H1 (cell line): Measurements from ENCODE around the gene TUBB2B. TPM values are rescaled to one million over a fixed set of nuclear protein-coding genes. Genes with fewer than 3 reads are reported as not detected.

Source experiments
- CTCF ChIA-PET: fragments of 300-600 bp; sonication (Branson Sonifier 250); formaldehyde crosslinking; loops from one replicate; lab custom pipeline; 2021; ENCODE audit not compliant: partially characterized antibody; lab: Charles Lee
- POLR2A ChIA-PET: fragments of 300-600 bp; sonication (Branson Sonifier 250); formaldehyde crosslinking; loops from one replicate; lab custom pipeline; 2021; ENCODE audit warnings: inconsistent platforms; ENCODE audit not compliant: partially characterized antibody; lab: Charles Lee
- DNase-seq, 2 experiments: peaks; one replicate each; pipeline versions ENCODE4 v3.0.0 to v3.0.0-alpha.2; 2010 to 2022; ENCODE audit warnings: low spot score in 2 of 2, low read depth in 1 of 2, mixed read lengths in 1 of 2
- FAIRE-seq: peaks from 2 replicates; lab custom pipeline; 2011; peaks lifted over from hg19 to GRCh38; lab: Jason Lieb, UNC
- H2AFZ ChIP-seq: 2 replicates; pipeline ENCODE4 v1.8.1; 2012; ENCODE audit warnings: low read length, inconsistent platforms
- H2AK5ac ChIP-seq: 2 replicates; pipeline ENCODE4 v1.6.1; 2013; ENCODE audit warnings: low read depth, low read length
- H2BK120ac ChIP-seq: replicated peaks from 2 replicates; pipeline ENCODE3; 2013; ENCODE audit warnings: low read depth, low read length, inconsistent platforms
- H2BK12ac ChIP-seq: 2 replicates; pipeline ENCODE4 v1.6.1; 2013; ENCODE audit warnings: low read depth, low read length
- H2BK15ac ChIP-seq: 2 replicates; pipeline ENCODE4 v1.6.1; 2013; ENCODE audit warnings: low read length
- H2BK20ac ChIP-seq: 2 replicates; pipeline ENCODE4 v1.6.1; 2013; ENCODE audit warnings: low read length
- H2BK5ac ChIP-seq: 2 replicates; pipeline ENCODE4 v1.6.1; 2013; ENCODE audit warnings: low read depth, low read length
- H3K14ac ChIP-seq: 2 replicates; pipeline ENCODE4 v1.6.1; 2013; ENCODE audit warnings: inconsistent platforms; ENCODE audit not compliant: insufficient read length
- H3K18ac ChIP-seq: 2 replicates; pipeline ENCODE4 v1.6.1; 2013; ENCODE audit warnings: low read length; ENCODE audit errors: extremely low read depth
- H3K23ac ChIP-seq: 2 replicates; pipeline ENCODE4 v1.6.1; 2013; ENCODE audit warnings: inconsistent platforms; ENCODE audit not compliant: insufficient read length
- H3K23me2 ChIP-seq: 2 replicates; pipeline ENCODE4 v1.6.1; 2013; ENCODE audit warnings: low read depth, low read length
- H3K27ac ChIP-seq: 2 replicates; pipeline ENCODE4 v1.6.1; 2011; ENCODE audit warnings: low read depth, low read length, inconsistent platforms
- H3K27me3 ChIP-seq, 4 experiments: replicated peaks in 1 of 4; 1 replicate in 1 of 4; 2 replicates in 3 of 4; pipeline versions ENCODE4 v1.6.1 to v1.8.1; 2011 to 2013; ENCODE audit warnings: low read length in 3 of 4, mild to moderate bottlenecking in 3 of 4, inconsistent platforms in 2 of 4, mixed read lengths in 2 of 4, moderate library complexity in 1 of 4; ENCODE audit not compliant: control insufficient read depth in 3 of 4, insufficient read depth in 3 of 4; ENCODE audit errors: extremely low read depth in 1 of 4
- H3K36me3 ChIP-seq, 4 experiments: 2 replicates each; pipeline versions ENCODE4 v1.6.1 to v1.8.1; 2011 to 2013; ENCODE audit warnings: mild to moderate bottlenecking in 4 of 4, low read length in 3 of 4, moderate library complexity in 2 of 4, control low read depth in 1 of 4, inconsistent platforms in 1 of 4; ENCODE audit not compliant: insufficient read depth in 4 of 4, control insufficient read depth in 2 of 4
- H3K4ac ChIP-seq: replicated peaks from 2 replicates; pipeline ENCODE3; 2013; ENCODE audit warnings: low read length, low read depth, mixed read lengths, inconsistent platforms; ENCODE audit not compliant: insufficient read length
- H3K4me1 ChIP-seq, 4 experiments: replicated peaks in 1 of 4; 1 replicate in 1 of 4; 2 replicates in 3 of 4; pipeline versions ENCODE4 v1.6.1 to v1.8.1; 2011 to 2013; ENCODE audit warnings: low read length in 3 of 4, inconsistent platforms in 2 of 4, mixed read lengths in 1 of 4; ENCODE audit not compliant: insufficient read depth in 4 of 4, control insufficient read depth in 3 of 4
- H3K4me2 ChIP-seq, 2 experiments: 2 replicates each; pipeline versions ENCODE4 v1.6.1 to v1.8.1; 2011 to 2013; ENCODE audit warnings: low read depth in 2 of 2, low read length in 2 of 2, control low read depth in 1 of 2, inconsistent platforms in 1 of 2, mild to moderate bottlenecking in 1 of 2; ENCODE audit not compliant: insufficient read depth in 1 of 2
- H3K4me3 ChIP-seq, 4 experiments: fragments of 200-600, 300-600 bp in 1 of 4; sonication (generic), shearing (Covaris generic), sonication (Bioruptor Twin) in 1 of 4; 2 replicates each; pipeline versions ENCODE4 v1.5.1 to v1.8.1; 2011 to 2016; ENCODE audit warnings: low read length in 4 of 4, low read depth in 3 of 4, control low read depth in 2 of 4, inconsistent platforms in 2 of 4, mild to moderate bottlenecking in 2 of 4, mixed read lengths in 1 of 4, moderate library complexity in 1 of 4; ENCODE audit not compliant: insufficient read depth in 2 of 4; ENCODE audit errors: extremely low read depth in 1 of 4
- H3K56ac ChIP-seq: replicated peaks from 2 replicates; pipeline ENCODE3; 2013; ENCODE audit warnings: low read depth, mild to moderate bottlenecking, mixed read lengths, low read length, inconsistent platforms; ENCODE audit not compliant: insufficient read length
- H3K79me1 ChIP-seq: 2 replicates; pipeline ENCODE4 v1.6.1; 2013; ENCODE audit warnings: low read depth, low read length, control low read depth
- H3K79me2 ChIP-seq, 2 experiments: 2 replicates each; pipeline versions ENCODE4 v1.6.1 to v1.8.1; 2012 to 2013; ENCODE audit warnings: low read length in 2 of 2, mild to moderate bottlenecking in 2 of 2, inconsistent platforms in 1 of 2; ENCODE audit not compliant: insufficient read depth in 2 of 2, control insufficient read depth in 1 of 2
- H3K9ac ChIP-seq, 4 experiments: replicated peaks in 1 of 4; 1 replicate in 1 of 4; 2 replicates in 3 of 4; pipeline versions ENCODE4 v1.6.1 to v1.8.1; 2011 to 2013; ENCODE audit warnings: low read depth in 3 of 4, low read length in 3 of 4, control low read depth in 2 of 4, mild to moderate bottlenecking in 2 of 4, moderate library complexity in 2 of 4, inconsistent platforms in 1 of 4; ENCODE audit errors: extremely low read depth in 1 of 4
- H3K9me3 ChIP-seq, 2 experiments: 2 replicates each; pipeline versions ENCODE4 v1.6.1 to v1.8.1; 2012 to 2013; ENCODE audit warnings: mild to moderate bottlenecking in 2 of 2, moderate library complexity in 2 of 2, control low read depth in 1 of 2, inconsistent platforms in 1 of 2, low read depth in 1 of 2, low read length in 1 of 2, mixed read lengths in 1 of 2; ENCODE audit not compliant: insufficient read depth in 2 of 2
- H4K20me1 ChIP-seq, 2 experiments: replicated peaks in 1 of 2; 2 replicates each; pipeline versions ENCODE3 to v1.8.1; 2011 to 2013; ENCODE audit warnings: inconsistent platforms in 2 of 2, low read length in 2 of 2, mild to moderate bottlenecking in 1 of 2; ENCODE audit not compliant: insufficient read depth in 2 of 2, control insufficient read depth in 1 of 2
- H4K5ac ChIP-seq: 2 replicates; pipeline ENCODE4 v1.6.1; 2013; ENCODE audit warnings: low read length, low read depth, mixed read lengths, inconsistent platforms; ENCODE audit not compliant: insufficient read length
- H4K8ac ChIP-seq: 2 replicates; pipeline ENCODE4 v1.8.0; 2013; ENCODE audit warnings: mild to moderate bottlenecking, moderate library complexity, low read length, inconsistent platforms; ENCODE audit not compliant: insufficient read depth; ENCODE audit errors: extremely low read depth
- H4K91ac ChIP-seq: replicated peaks from 2 replicates; pipeline ENCODE3; 2013; ENCODE audit warnings: low read length, mixed read lengths, inconsistent platforms; ENCODE audit not compliant: insufficient read length
- GTF2F1 ChIP-seq: IDR thresholded peaks from 2 replicates; pipeline ENCODE4 v1.6.1; 2012; ENCODE audit warnings: low read depth, low read length, improper control_type of control experiment, borderline replicate concordance
- WGBS, 2 experiments: shearing (Covaris generic) in 1 of 2; methylation state at CpG; one replicate each; pipeline versions ENCODE4 v1.1.6 to v1.1.7; 2013 to 2015; ENCODE audit warnings: low lambda C conversion rate in 2 of 2, mixed read lengths in 2 of 2, inconsistent platforms in 1 of 2, low coverage in 1 of 2, missing lambda C conversion rate in 1 of 2; ENCODE audit not compliant: insufficient replicate concordance in 2 of 2, insufficient coverage in 1 of 2, insufficient read length in 1 of 2; ENCODE audit errors: extremely low coverage in 1 of 2, missing lambda C conversion rate in 1 of 2; 5-methylcytosine and 5-hydroxymethylcytosine counted together
- polyA plus RNA-seq, 7 experiments: library from polyadenylated mRNA; depleted of rRNA in 3 of 7; stranded (reverse) in 5 of 7; unstranded in 2 of 7; fragments of >200 nt in 5 of 7; fragments of 200-250 nt in 2 of 7; gene quantifications; 1 replicate in 5 of 7; 2 replicates in 1 of 7; 4 replicates in 1 of 7; pipeline versions ENCODE4 v1.2.1 to v1.2.3, GENCODE V29; 2011 to 2013; ENCODE audit warnings: missing spikeins in 2 of 7, mixed read lengths in 2 of 7
- total RNA-seq: library from RNA; stranded (reverse); fragmentation: NEBNext Ultra II Directional; extraction: Animal tissue kit (Norgen Biotek cat#: 25700); gene quantifications from 2 replicates; pipeline ENCODE4 v1.2.1, GENCODE V29; 2021

TUBB2B gene
- total and polyA plus RNA-seq, 2 of the 8 experiments (the other 6 are each of a cell fraction or from before 2014, with no cell fraction given) = 612 to 722 TPM

GRCh38 chr6:3220366-3220765 is 7.1 kb downstream of the TUBB2B start:
- H2BK120ac ChIP-seq = no peak overlapping the region
- H4K5ac ChIP-seq = no peak overlapping the region
- DNase-seq (no peak), FAIRE-seq (no peak)
- H2BK5ac ChIP-seq = no peak overlapping the region
- no peaks in the 10 kb centered on the region for H3K9me3 ChIP-seq
- no peak overlapping the region for H3K18ac ChIP-seq
- peaks cover 0 to 17% (median 5%) of the 10 kb centered on the region in 4 experiments; a peak in 5 of 8 replicates for H3K36me3 ChIP-seq
- no peaks in the 10 kb centered on the region for H3K27me3 ChIP-seq
- H3K4me1 ChIP-seq = peaks cover 0 to 2% (median 0%) of the 10 kb centered on the region in 4 experiments; a peak in 1 of 7 replicates
- H3K4ac ChIP-seq = no peak overlapping the region
- ChIA-PET POLR2A (interaction anchor here (1.4 to 3.0 kb wide), 2 partner anchors 9 to 11 kb away, joined by 3 to 9 read pairs; no protein-coding TSS in a partner anchor), CTCF (interaction anchor here (0.6 to 3.8 kb wide), 6 partner anchors 9 to 69 kb away, joined by 3 to 13 read pairs (median 3); no protein-coding TSS in a partner anchor)
- no peak overlapping the region for H3K14ac ChIP-seq
- H3K56ac ChIP-seq = no peak overlapping the region
- H3K4me2 ChIP-seq = no peak overlapping the region
- H3K23me2 ChIP-seq = peaks cover 5% of the 10 kb centered on the region; the same call in 1 of the 2 replicates
- H4K8ac ChIP-seq = no peak overlapping the region
- WGBS, 2 experiments = 80% methylated on average over 2 of the region's 2 CpGs; no CpG with 5 or more reads in 1 of the 2 experiments
- no peak overlapping the region for H2BK15ac ChIP-seq
- no peak overlapping the region for H3K23ac ChIP-seq
- H4K20me1 ChIP-seq = peaks cover 0 to 5% of the 10 kb centered on the region in 2 experiments
- no peaks in the 10 kb centered on the region for H3K79me2 ChIP-seq
- no peak overlapping the region for H4K91ac ChIP-seq
- no peak overlapping the region for H2BK12ac ChIP-seq
- H2AFZ ChIP-seq = no peak overlapping the region
- no peak for TF ChIP-seq GTF2F1
- H3K27ac ChIP-seq = no peak overlapping the region
- no peak overlapping the region for H2BK20ac ChIP-seq
- H3K79me1 ChIP-seq = no peaks in the 10 kb centered on the region
- H2AK5ac ChIP-seq = no peak overlapping the region
- no peak overlapping the region for H3K9ac ChIP-seq
- H3K4me3 ChIP-seq = no peak overlapping the region
